Measurements from ENCODE around the gene ZNF365. TPM values are rescaled to one million over a fixed set of nuclear protein-coding genes. Genes with fewer than 3 reads are reported as not detected.

The ZNF365 gene
- total RNA-seq, 1 donor from 2014 or later = 0.74 TPM

DNA sequence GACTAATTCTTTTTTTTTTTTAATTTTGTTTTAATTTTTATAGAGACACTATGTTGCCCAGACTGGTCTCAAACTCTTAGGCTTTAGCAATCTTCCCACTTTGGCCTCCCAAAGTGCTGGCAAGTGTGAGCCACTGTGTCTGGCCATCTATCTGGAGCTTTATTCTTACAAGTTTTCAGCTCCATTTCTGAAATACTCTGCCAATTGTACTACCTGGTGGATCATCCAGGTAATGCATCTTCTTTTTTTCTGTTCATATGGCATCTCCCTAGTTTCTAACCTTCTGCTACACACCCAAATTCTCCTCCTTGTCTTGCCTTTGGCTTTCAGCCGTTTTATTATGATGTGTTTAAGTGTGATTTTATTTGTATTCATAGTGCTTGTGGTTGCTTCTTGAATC, 40.2 kb downstream of the ZNF365 start:
- H3K4me1 ChIP-seq = no peaks in the 10 kb centered on the region
- no peak overlapping the region for H3K4me3 ChIP-seq
- no peaks in the 10 kb centered on the region for H3K36me3 ChIP-seq
- H3K27me3 ChIP-seq = no peaks in the 10 kb centered on the region
- TF ChIP-seq, protein P1, sequence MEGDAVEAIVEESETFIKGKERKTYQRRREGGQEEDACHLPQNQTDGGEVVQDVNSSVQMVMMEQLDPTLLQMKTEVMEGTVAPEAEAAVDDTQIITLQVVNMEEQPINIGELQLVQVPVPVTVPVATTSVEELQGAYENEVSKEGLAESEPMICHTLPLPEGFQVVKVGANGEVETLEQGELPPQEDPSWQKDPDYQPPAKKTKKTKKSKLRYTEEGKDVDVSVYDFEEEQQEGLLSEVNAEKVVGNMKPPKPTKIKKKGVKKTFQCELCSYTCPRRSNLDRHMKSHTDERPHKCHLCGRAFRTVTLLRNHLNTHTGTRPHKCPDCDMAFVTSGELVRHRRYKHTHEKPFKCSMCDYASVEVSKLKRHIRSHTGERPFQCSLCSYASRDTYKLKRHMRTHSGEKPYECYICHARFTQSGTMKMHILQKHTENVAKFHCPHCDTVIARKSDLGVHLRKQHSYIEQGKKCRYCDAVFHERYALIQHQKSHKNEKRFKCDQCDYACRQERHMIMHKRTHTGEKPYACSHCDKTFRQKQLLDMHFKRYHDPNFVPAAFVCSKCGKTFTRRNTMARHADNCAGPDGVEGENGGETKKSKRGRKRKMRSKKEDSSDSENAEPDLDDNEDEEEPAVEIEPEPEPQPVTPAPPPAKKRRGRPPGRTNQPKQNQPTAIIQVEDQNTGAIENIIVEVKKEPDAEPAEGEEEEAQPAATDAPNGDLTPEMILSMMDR (IDR thresholded peaks at IDR 0.05) = no peak
- no peak for TF ChIP-seq POLR2AphosphoS5 (IDR thresholded peaks at IDR 0.05; ENCODE audit: insufficient read depth in 1 of 2, low read depth in 1 of 2)
- no peak for TF ChIP-seq POLR2A (IDR thresholded peaks at IDR 0.05)
- no peaks in the 10 kb centered on the region for H3K9me3 ChIP-seq
- intact Hi-C loops (cut with DNase I) = no loop called here
- H3K27ac ChIP-seq = no peak overlapping the region
- DNase-seq (ENCODE audit: extremely low spot score in 2 of 2) = no peak

DNA sequence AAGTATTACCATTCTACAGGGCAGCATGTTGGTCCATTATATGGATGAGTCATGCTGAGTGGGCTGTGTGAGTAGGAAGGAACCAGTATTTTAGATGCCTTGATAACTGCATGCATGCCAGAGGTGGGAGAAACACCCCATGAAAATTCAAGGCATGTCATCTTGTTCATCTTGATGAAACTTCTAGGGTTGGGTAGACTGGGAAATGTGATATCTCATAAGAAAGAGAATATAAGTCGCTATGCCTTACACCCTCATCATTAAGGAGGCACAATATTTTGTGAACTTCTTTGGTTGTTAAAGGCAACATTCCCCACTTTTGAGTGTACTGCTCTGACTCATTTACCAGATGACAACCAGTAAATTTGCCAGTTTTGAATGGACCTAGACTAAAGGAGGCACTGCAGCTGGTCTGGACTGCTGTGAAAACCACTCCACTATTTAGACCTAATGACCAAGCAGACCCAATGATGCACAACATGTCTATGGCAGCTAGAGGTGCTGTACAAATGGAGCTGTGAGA, 48.0 kb downstream of the ZNF365 start:
- H3K4me3 ChIP-seq = no peak overlapping the region
- no peaks in the 10 kb centered on the region for H3K4me1 ChIP-seq
- no peaks in the 10 kb centered on the region for H3K9me3 ChIP-seq
- no peaks in the 10 kb centered on the region for H3K36me3 ChIP-seq
- intact Hi-C loops (cut with DNase I) = no loop called here
- TF ChIP-seq POLR2AphosphoS5 (IDR thresholded peaks at IDR 0.05; ENCODE audit: insufficient read depth in 1 of 2, low read depth in 1 of 2) = no peak
- TF ChIP-seq, protein P1 (IDR thresholded peaks at IDR 0.05) = no peak
- no peak for TF ChIP-seq POLR2A (IDR thresholded peaks at IDR 0.05)
- no peaks in the 10 kb centered on the region for H3K27me3 ChIP-seq
- DNase-seq (ENCODE audit: extremely low spot score in 2 of 2) = no peak
- no peak overlapping the region for H3K27ac ChIP-seq

DNA sequence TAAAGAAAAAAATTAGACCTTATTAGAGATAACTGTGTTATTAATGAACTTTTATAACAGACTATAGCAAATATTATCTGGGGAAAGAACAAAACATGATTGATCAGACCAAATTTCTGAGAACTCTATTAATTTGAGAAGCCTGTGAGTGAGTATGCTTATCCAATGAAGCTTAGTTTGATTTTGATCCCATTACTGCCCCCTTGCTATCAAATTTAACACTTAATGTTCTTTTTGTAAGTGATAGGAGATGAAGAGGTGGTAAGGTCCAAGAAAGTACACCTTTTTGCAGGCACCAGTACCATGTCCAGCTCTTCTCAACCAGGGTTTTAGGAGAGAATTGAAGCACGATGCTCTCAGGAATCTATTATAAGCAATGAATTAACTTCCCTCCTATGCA, 49.9 kb downstream of the ZNF365 start:
- no peak overlapping the region for H3K4me3 ChIP-seq

DNA sequence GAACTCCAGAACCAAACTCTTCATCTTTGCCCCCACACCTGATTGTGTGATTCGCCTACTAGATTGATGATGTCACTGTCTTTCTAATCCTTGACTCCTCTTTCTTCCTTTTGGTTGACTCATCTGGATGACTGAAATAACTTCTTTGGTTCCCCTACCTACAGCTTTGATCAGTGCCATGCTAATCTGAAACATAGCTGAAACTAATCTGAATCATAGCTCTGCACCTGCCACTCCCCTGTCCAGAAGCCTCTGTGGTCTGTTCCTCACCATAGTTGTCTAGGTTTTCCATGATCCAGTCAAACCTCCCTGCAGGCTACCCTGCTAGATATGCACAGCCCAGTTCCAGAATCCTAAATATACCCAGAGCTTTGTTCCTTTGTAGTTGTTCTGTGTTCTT, 51.9 kb downstream of the ZNF365 start:
- Histone ChIP-seq H3K9me3 (no peaks in the 10 kb centered on the region), H3K27me3 (no peaks in the 10 kb centered on the region), H3K4me1 (peaks cover 8% of the 10 kb centered on the region), H3K4me3 (no peak overlapping the region), H3K36me3 (no peaks in the 10 kb centered on the region), H3K27ac (no peak overlapping the region)
- no peak for DNase-seq (ENCODE audit: extremely low spot score in 2 of 2)
- intact Hi-C loops (cut with DNase I) = no loop called here
- TF ChIP-seq POLR2AphosphoS5 (IDR thresholded peaks at IDR 0.05; ENCODE audit: insufficient read depth in 1 of 2, low read depth in 1 of 2) = no peak
- TF ChIP-seq, protein P1 (IDR thresholded peaks at IDR 0.05) = no peak
- TF ChIP-seq POLR2A (IDR thresholded peaks at IDR 0.05) = no peak

More for the DNA sequence above, 49.9 kb downstream of the ZNF365 start:
- Histone ChIP-seq H3K9me3 (no peaks in the 10 kb centered on the region), H3K27ac (no peak overlapping the region), H3K36me3 (no peaks in the 10 kb centered on the region), H3K4me1 (no peaks in the 10 kb centered on the region), H3K27me3 (no peaks in the 10 kb centered on the region)
- TF ChIP-seq POLR2A (IDR thresholded peaks at IDR 0.05) = no peak
- TF ChIP-seq, protein P1 (IDR thresholded peaks at IDR 0.05) = no peak
- no peak for TF ChIP-seq POLR2AphosphoS5 (IDR thresholded peaks at IDR 0.05; ENCODE audit: insufficient read depth in 1 of 2, low read depth in 1 of 2)
- no peak for DNase-seq (ENCODE audit: extremely low spot score in 2 of 2)
- intact Hi-C loops (cut with DNase I) = no loop called here

DNA sequence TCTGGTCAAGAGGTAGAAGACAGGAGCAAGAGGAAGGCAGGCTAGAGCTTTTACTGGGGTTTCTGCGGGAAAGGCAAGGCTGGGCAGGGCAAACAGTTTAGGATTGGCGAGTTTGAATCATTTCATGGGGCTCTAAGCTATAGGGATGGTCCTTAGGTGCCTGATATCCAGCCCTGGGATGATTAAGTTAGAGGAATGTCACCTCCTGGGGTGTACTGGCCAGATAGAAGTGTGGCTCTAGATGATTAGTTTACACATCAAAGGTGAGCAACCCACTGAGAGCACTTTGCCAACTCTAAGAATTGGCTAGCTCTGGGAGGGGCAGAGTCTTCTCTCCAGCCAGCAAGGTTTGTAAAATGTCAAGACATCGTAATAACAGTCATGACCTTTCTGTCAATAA, 52.4 kb downstream of the ZNF365 start:
- Histone ChIP-seq H3K27me3 (no peaks in the 10 kb centered on the region), H3K27ac (no peak overlapping the region), H3K4me3 (no peak overlapping the region), H3K9me3 (no peaks in the 10 kb centered on the region), H3K4me1 (peaks cover 9% of the 10 kb centered on the region), H3K36me3 (no peaks in the 10 kb centered on the region)
- DNase-seq (ENCODE audit: extremely low spot score in 2 of 2) = no peak
- intact Hi-C loops (cut with DNase I) = no loop called here
- TF ChIP-seq POLR2AphosphoS5 (IDR thresholded peaks at IDR 0.05; ENCODE audit: insufficient read depth in 1 of 2, low read depth in 1 of 2) (no peak), POLR2A (IDR thresholded peaks at IDR 0.05) (no peak)
- TF ChIP-seq, protein P1 (IDR thresholded peaks at IDR 0.05) = no peak

All from vagina (tissue), 2 donors.